ENCODE measurements around the gene CYP2S1.

- TF ChIP-seq EZH2phosphoT487 (IDR thresholded peaks at IDR 0.05; ENCODE audit: insufficient read depth, low read depth) = no peak
- TF ChIP-seq EZH2 (IDR thresholded peaks at IDR 0.05; ENCODE audit: insufficient read depth, poor library complexity, severe bottlenecking) = no peak
These were observed 46.3 kb downstream of the CYP2S1 start for GRCh38 chr19:41239363-41239762.

Measured in GM23248 (cell line).